Frontal cortex (tissue), 4 donors: Measurements from ENCODE around the gene KCNC3. TPM values are rescaled to one million over a fixed set of nuclear protein-coding genes. Genes with fewer than 3 reads are reported as not detected.
"Not testable (repeated sequence)": the region's sequence is repeated elsewhere in the genome, so short reads cannot be mapped to it uniquely, and the experiment has no call there.

Source experiments
- DNase-seq, 2 donors: peaks; one replicate each; pipeline ENCODE4 v3.0.0; 2012; ENCODE audit warnings: low spot score in 2 of 2
- FAIRE-seq: peaks from 2 replicates; lab custom pipeline; 2012; peaks lifted over from hg19 to GRCh38; lab: Jason Lieb, UNC
- total RNA-seq: library from RNA; depleted of rRNA; stranded (reverse); fragments of >200 nt; gene quantifications from one replicate; pipeline ENCODE4 v1.2.3, GENCODE V29; 2014
- donor health status: control.
- donor health status: control.
- donor health status: control.

The KCNC3 gene
- total RNA-seq, 1 donor from 2014 or later, result 1.2 TPM

DNA sequence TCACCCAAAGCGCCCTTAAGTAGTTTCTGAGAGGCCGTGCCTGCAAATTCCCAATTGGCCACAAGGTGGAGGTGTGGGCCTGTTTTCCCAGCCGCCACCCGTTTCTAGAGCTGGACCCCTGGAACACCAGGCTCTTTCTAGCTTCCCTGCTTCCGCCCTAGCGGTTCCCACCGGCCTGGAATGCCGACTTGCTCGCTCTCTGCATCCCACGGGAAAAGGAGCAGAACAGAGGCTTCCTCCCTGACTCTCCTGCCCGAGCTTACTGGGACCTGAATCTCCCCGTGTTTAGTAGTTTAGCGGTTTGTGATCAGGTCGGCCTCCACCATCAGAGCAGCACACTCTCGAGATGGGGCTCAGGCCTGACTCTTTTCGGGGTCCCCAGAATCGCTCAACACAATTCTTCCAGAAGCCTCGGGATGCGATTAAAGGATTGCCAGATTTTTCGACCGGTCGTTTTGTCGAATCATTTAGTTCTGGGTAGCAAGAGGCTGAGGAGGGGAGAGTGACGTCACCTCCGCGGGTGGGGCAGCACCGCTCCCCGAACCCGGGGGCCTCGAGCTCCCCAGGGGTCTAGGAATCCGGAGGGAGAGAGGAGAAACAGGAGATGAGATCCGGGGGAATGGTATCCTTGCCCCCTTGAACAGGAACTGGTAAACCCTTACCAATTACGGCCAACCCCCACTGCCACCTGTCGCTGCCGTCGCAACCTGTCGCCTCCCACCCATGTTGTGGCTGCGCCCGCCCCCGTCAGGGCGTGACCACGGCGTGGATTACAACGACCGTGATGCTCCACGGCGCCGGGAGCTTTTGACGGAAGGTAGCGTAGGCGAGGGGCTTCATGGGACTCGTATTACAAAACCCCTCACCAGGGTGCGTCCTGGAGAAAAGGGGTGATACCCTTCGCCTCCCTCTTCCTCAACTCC, 28.3 kb upstream of the KCNC3 start:
- DNase-seq (peak in 1 of 2 donors; percentile 60), FAIRE-seq (no peak)

DNA sequence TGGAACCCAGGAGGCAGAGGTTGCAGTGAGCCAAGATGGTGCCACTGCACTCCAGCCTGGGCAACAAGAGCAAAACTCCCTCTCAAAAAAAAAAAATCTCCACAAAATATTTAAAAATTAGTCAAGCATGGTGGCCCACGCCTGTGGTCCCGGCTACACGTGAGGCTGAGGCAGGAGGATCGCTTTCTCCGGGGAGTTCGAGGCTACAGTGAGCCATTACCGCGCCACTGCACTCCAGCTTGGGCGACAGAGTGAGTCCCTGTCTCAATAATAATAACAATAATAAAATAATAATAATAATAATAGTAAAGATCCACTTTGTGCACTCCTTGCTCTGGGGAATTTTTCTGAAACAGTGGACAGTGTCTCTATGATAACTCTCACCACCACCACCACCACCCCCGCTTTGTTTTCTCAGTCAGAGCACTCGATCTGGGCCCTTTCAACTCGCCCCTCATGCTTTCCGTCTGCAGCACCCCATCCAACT, 27.6 kb upstream of the KCNC3 start:
- DNase-seq, result no peak
- FAIRE-seq, result no peak

DNA sequence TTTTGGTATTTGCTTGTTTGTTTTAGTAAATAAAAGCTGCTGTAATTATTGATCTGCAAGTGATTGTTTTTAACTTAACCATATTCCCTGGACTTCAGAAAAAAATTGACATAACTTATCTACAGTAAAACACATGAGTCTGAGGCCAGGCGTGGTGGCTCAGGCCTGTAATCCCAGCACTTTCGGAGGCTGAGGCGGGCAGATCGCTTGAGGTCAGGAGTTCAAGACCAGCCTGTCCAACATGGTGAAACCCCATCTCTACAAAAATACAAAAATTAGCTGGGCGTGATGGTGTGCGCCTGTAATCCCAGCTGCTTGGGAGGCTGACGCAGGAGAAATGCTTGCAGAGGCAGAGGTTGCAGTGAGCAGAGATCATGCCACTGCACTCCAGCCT, 24.3 kb upstream of the KCNC3 start:
- not testable (repeated sequence) for DNase-seq, FAIRE-seq

DNA sequence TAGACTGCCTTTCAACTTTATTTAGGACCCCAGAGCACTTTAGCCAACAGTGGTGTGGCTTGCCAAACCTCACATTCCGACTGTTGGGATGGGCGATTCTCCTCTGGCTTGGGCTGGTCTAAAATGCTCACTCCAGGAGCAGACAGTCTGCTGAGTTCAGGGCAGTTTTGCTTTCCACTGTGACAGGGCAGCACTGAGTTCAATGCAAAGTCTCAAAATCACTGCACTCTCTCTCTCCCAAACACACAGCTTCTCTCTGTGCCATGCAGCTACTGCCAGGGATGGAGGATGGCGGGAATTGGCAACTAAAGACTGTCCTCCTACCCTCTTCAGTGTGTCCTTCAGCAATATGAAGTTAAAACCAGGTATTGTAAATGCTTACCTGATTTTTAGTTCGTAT, 23.1 kb upstream of the KCNC3 start:
- FAIRE-seq (no peak), DNase-seq (no peak)

DNA sequence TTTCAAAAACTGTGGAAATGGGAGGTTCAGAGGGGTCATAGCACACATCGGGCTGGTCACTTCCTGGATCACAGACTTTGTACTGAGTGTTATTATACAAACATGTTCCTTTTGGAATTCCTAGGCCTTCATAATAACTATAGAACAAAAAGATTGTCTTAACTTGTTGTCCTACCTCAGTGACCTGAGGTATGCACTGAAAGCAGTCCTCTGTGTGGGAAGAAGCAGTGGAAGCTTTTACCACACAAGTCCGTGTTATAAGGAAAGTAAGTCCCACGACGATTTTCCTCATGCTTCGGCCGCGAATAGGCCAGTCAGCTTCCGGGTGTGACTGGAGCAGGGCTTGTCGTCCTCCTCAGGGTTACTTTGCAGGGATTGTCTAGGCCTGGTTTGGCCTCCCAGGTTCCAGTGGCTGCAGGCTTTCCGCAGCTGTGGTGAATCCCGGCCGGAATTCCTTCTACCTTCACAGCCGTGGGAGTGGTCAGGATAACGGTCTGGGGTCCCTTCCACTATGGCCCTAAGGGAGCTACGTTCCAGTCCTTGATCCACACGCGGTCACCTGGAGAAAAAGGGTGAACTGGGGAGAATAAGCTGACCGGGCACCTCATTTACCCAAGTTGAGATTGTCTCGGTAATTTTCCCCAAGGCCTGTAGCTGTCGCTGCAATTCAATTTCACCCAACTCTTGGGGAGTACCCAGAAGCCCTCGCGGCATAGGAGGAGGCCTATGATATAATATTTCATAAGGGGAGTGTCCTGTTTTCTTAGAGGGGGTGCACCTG, 20.3 kb upstream of the KCNC3 start:
- FAIRE-seq, result no peak

DNA sequence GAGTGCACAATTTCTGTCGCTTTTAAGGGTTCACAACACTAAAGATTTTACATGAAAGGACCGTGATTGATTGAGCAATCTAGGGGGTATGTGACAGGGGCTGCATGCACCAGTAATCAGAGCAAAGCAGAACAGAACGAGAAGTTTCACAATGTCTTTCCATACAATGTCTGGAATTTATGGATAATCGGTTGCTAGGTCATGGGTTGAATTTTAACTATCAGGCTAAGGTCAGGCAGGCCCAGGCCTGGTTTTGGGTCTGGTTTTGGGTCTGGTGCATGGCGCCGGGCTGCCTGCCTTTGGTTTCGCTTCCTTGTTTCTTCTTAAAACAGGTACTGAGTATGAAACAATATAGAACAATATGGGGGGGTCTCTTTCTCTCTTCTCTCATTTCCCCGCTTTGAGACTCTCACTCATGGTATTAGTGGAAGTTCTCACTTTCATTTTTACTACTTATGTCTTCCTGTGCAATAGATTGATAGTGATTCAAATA, 18.0 kb upstream of the KCNC3 start:
- FAIRE-seq, DNase-seq: not testable (repeated sequence)

More for the DNA sequence above, 20.3 kb upstream of the KCNC3 start:
- DNase-seq, result no peak

DNA sequence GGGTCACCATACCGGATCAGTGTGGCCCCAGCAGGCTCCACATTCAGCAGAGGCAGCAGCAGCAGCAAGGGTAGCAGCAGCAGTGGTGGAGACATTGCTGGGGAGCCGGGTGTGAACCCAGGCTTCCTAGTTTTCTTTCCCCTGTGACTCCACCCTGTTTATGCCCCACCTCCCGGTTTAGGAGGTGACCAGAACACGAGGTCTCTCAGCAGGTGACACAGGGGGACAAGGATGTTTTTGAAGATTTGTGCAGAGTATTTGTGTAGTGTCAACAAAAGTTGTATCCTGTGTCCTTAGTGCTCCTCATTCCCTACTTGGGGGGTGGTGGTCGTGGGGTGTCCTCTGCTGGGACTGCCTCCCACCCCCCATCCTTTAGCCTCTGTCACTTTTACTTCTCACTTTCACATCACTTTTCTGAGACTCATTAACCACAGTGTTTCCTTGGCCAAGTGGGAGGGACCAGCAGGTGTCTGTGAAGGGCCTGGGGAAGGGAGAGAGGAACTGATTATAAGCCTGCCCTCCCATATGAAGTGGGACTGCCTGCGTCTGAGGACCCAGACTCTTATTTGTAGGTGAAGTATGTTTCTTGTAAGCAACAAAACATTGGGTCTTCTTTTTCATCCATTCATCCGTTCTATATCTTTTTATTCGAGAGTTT, 15.6 kb upstream of the KCNC3 start:
- FAIRE-seq, result no peak
- DNase-seq, result no peak

DNA sequence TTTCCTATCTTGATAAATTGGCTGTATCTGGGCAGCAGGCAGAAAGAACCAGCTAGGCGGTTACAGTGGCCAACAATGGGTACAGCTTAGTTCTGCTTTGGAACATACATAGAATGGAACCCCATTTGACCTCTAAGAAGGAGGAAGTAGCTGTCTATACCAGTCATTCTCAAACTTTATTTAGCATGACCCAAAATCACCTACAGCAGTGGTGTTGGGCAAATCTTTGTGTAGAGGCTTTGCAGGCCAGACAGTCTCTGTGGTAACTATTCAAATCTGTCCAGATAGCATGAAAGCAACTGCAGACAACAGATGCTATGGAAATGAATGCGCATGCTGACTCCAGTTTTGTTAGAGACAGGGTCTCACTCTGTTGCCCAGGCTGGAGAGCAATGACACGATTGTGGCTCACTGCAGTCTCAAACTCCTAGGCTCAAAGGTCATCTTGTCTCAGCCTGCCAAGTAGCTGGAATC, 12.0 kb upstream of the KCNC3 start:
- FAIRE-seq (no peak), DNase-seq (no peak)

DNA sequence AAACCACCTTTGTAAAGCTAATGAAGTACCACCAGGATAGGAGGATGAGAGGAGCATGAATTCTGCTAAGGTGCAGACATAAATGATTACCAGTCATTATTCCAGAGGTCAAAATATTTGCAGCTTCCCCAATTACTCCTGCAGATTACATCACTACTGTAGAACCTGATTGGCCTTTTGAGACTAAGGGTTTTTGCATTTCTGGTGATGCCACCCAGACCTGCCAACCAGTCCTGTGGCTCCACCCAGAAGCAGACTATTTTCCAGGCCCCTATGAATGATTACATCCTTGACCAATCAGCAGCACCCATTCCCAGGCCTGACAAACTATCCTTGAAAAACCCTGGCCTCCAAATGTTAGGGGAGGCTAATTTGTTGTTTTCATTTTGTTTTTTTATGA, 11.2 kb upstream of the KCNC3 start:
- DNase-seq (no peak), FAIRE-seq (no peak)

DNA sequence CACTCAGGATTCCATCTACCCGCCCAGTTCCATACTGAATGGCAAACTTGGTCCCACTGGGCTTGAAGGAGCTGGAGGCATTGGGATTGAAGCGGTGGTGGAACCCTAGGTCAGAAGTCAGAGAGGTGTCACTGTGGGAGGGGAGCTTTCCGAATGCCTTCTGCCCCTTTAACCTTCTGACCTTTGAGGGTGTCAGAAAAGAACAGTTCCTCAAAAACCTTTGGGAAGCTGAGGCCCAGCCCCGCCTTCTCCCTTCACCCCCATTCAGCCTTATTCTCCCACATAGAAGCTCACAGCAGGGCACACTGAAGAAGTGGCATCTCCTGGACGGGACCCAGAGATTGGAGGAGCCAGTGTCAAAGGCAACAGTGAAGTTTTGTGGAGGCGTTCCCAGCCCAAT, 7.9 kb upstream of the KCNC3 start:
- not testable (repeated sequence) for DNase-seq, FAIRE-seq

DNA sequence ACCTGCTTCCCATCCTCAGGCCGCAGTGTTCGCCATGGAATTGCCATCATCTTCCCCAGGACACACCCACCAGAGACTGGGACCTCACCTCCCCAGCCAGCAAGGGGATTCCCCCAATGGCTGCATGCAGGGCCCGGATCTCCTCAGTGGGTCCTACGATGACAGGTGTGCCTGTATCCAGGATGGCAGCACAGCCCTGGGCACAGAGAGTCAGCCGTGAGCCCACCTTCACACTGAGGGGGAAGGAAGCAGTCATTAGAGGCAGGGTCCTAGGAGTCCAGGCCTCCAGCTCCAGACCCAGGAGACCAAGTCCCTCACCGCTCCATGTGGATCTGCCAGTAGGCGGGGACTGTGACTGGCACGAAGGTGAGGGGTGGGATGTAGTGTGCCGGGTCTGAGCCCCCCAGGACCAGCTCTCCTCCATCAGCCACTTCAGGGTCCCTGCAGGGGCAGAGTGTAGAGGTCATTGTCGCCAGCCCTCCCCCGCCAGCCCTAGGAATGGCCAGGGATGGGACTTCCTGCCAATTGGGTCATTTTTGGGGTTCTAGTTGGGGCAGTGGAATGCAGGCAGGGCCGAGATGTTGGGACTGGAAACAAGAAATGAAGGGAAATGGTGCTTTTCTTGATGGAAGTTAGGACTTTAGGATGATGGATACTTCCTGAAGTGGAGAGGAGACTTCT, 5.7 kb upstream of the KCNC3 start:
- no peak for FAIRE-seq

DNA sequence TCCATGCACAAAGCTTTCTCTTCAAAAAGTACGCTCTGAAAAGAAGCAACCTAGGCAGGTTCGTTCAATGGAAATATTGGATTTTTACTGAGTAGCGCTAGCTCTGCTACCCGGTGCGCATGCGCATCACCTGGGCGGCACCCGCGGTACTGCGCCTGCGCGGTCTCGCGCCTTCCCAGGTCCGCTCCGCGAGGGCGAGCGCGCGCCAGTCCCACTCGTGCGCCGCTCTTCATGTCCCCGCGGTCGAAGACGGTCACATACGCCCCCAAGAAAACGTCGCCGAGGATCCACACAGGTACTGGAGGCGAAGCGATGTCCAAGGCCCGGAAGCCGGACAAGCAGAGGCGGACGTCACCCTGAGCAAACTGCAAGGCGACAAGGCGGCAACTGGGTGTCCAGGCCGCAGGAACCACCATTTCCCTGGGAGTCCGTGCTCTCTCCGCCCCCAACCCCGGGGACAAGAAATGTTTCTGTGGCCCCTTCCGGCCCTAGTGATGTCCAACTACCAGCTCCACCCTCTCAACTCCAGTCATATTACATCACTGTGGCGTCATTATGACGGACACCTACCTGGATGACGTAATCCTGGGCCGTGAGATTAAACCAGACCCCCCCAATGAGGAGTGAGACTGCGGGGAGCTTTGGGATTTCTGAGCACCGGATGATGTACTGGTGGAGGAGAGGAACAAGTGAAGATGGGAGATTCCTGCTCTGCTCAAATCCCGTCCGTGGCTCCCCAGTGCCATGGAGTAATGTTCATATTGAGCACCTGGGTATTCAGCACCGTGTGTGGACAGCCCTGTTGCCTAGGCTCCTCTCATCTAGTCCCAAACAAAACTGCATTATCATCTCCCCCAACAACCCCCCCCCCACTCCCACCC, 4.8 kb upstream of the KCNC3 start:
- FAIRE-seq, result no peak

More for the DNA sequence above, 5.7 kb upstream of the KCNC3 start:
- DNase-seq, result no peak

DNA sequence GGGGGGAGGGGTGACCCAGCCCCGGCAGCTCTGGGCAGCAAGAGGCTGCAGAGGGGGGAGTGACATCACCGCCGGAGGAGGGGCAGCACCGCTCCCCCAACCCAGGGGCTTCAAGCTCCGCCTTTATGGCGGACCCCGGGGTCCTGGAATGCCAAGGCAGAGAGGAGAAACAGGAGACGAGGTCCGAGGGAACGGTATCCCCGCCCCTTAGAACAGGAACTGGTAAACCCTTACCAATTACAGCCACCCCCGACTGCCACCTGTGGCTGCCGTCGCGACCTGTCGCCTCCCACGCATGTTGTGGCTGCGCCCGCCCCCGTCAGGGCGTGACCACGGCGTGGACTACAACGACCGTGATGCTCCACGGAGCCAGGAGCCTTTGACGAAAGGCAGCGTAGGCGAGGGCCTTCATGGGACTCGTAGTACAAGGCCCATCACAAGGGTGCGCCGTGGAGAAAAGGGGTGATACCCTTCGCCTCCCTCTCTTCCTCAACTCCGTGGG, 4.1 kb upstream of the KCNC3 start:
- peak; percentile 93 to 96 for DNase-seq
- FAIRE-seq, result no peak

More for the DNA sequence above, 4.8 kb upstream of the KCNC3 start:
- DNase-seq, result peak; percentile 84 to 87

DNA sequence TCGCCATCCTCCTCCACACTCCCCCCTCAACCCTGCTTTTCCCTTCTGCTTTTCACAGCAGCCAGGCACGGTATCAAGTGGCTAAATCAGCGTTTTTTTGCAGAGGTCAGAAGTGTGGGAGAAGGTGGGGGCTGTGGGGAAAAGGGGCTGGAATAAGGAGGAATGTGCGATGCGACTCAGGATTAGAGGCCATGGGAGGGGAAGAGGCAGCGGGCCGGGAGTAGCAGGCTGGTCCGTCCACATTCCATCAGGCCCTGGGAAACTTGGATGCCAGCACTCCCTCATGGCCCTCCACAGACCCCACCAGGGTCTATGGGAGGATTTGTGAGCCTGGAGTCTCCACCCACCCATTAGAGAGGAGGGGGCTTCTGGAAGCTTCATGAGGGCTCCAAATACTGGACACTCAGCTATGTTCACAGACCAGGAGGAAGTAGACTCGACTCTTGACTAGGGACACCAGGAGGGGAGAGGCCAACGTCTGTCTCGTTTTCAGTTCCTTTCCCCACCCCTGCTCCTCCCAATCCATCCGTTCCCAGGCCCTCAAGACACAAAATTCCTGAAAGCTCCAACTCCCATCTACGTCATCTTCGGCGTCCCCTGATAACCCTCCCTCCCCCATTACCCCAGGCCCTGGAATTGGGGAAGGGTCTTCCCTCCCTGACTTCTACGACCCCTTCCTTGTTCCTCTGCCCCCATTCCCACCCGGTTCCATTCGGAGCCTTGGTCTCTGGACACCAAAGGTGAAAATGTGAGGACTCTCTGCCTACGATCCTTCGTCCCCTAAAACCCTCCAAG, 3.3 kb upstream of the KCNC3 start:
- FAIRE-seq, result no peak
- DNase-seq, result no peak

DNA sequence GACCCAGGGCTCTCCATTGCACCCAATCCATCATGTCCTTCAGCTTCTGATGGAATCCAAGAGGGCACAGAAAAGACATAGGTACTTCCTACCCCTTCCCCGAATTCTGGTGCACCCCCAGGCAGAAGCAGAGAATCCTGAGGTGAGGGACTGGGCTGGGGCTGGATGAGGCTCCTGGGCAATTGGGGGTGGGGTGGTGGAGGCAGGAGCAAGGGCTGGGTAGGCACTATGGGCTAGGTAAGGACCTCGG, 2.7 kb upstream of the KCNC3 start:
- FAIRE-seq (no peak), DNase-seq (no peak)

DNA sequence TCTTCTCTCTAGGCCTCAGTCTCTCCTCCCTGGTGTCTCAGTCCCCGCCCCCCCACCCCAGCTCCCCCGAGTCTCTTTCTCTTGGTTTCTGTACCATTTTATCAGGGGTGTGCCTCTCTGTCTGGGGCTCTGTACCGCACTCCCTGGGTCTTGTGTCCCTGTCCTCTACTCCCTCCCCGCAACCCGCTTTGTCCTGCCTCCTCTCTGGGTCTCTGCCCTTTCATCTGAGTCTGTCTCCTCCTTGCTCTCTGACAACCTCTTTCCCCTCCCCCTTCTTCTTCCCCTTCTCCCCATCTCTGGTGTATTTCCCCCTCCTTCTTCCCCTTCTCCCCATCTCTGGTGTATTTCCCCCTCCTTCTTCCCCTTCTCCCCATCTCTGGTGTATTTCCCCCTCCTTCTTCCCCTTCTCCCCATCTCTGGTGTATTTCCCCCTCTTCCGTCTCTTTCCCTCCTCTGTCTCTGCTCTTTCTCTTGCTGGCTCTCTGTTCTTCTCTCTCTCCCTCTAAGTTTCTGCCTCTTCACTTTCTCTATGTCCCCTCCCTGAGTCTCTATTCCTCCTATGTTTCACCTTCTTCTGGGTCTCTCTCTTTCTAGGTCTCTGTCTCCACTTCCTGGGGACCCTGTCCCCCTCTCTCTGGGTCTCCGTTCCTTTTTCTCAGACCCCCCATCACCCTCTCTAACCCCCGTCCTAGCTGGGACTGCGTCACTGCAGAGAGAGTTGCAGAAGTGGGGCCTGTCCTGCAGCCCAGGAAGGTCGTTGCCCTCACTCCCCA, 2.2 kb upstream of the KCNC3 start:
- no peak for DNase-seq
- no peak for FAIRE-seq
